H1 (cell line): Measurements from ENCODE around the gene CFAP58. TPM values are rescaled to one million over a fixed set of nuclear protein-coding genes. Genes with fewer than 3 reads are reported as not detected.

Source experiments
- CTCF ChIA-PET: fragments of 300-600 bp; sonication (Branson Sonifier 250); formaldehyde crosslinking; loops from one replicate; lab custom pipeline; 2021; ENCODE audit not compliant: partially characterized antibody; lab: Charles Lee
- POLR2A ChIA-PET: fragments of 300-600 bp; sonication (Branson Sonifier 250); formaldehyde crosslinking; loops from one replicate; lab custom pipeline; 2021; ENCODE audit warnings: inconsistent platforms; ENCODE audit not compliant: partially characterized antibody; lab: Charles Lee
- DNase-seq, 2 experiments: peaks; one replicate each; pipeline versions ENCODE4 v3.0.0 to v3.0.0-alpha.2; 2010 to 2022; ENCODE audit warnings: low spot score in 2 of 2, low read depth in 1 of 2, mixed read lengths in 1 of 2
- FAIRE-seq: peaks from 2 replicates; lab custom pipeline; 2011; peaks lifted over from hg19 to GRCh38; lab: Jason Lieb, UNC
- H2AFZ ChIP-seq: 2 replicates; pipeline ENCODE4 v1.8.1; 2012; ENCODE audit warnings: low read length, inconsistent platforms
- H2AK5ac ChIP-seq: 2 replicates; pipeline ENCODE4 v1.6.1; 2013; ENCODE audit warnings: low read depth, low read length
- H2BK120ac ChIP-seq: replicated peaks from 2 replicates; pipeline ENCODE3; 2013; ENCODE audit warnings: low read depth, low read length, inconsistent platforms
- H2BK12ac ChIP-seq: 2 replicates; pipeline ENCODE4 v1.6.1; 2013; ENCODE audit warnings: low read depth, low read length
- H2BK15ac ChIP-seq: 2 replicates; pipeline ENCODE4 v1.6.1; 2013; ENCODE audit warnings: low read length
- H2BK20ac ChIP-seq: 2 replicates; pipeline ENCODE4 v1.6.1; 2013; ENCODE audit warnings: low read length
- H2BK5ac ChIP-seq: 2 replicates; pipeline ENCODE4 v1.6.1; 2013; ENCODE audit warnings: low read depth, low read length
- H3K14ac ChIP-seq: 2 replicates; pipeline ENCODE4 v1.6.1; 2013; ENCODE audit warnings: inconsistent platforms; ENCODE audit not compliant: insufficient read length
- H3K18ac ChIP-seq: 2 replicates; pipeline ENCODE4 v1.6.1; 2013; ENCODE audit warnings: low read length; ENCODE audit errors: extremely low read depth
- H3K23ac ChIP-seq: 2 replicates; pipeline ENCODE4 v1.6.1; 2013; ENCODE audit warnings: inconsistent platforms; ENCODE audit not compliant: insufficient read length
- H3K23me2 ChIP-seq: 2 replicates; pipeline ENCODE4 v1.6.1; 2013; ENCODE audit warnings: low read depth, low read length
- H3K27ac ChIP-seq: 2 replicates; pipeline ENCODE4 v1.6.1; 2011; ENCODE audit warnings: low read depth, low read length, inconsistent platforms
- H3K27me3 ChIP-seq, 4 experiments: replicated peaks in 1 of 4; 1 replicate in 1 of 4; 2 replicates in 3 of 4; pipeline versions ENCODE4 v1.6.1 to v1.8.1; 2011 to 2013; ENCODE audit warnings: low read length in 3 of 4, mild to moderate bottlenecking in 3 of 4, inconsistent platforms in 2 of 4, mixed read lengths in 2 of 4, moderate library complexity in 1 of 4; ENCODE audit not compliant: control insufficient read depth in 3 of 4, insufficient read depth in 3 of 4; ENCODE audit errors: extremely low read depth in 1 of 4
- H3K36me3 ChIP-seq, 4 experiments: 2 replicates each; pipeline versions ENCODE4 v1.6.1 to v1.8.1; 2011 to 2013; ENCODE audit warnings: mild to moderate bottlenecking in 4 of 4, low read length in 3 of 4, moderate library complexity in 2 of 4, control low read depth in 1 of 4, inconsistent platforms in 1 of 4; ENCODE audit not compliant: insufficient read depth in 4 of 4, control insufficient read depth in 2 of 4
- H3K4ac ChIP-seq: replicated peaks from 2 replicates; pipeline ENCODE3; 2013; ENCODE audit warnings: low read length, low read depth, mixed read lengths, inconsistent platforms; ENCODE audit not compliant: insufficient read length
- H3K4me1 ChIP-seq, 4 experiments: replicated peaks in 1 of 4; 1 replicate in 1 of 4; 2 replicates in 3 of 4; pipeline versions ENCODE4 v1.6.1 to v1.8.1; 2011 to 2013; ENCODE audit warnings: low read length in 3 of 4, inconsistent platforms in 2 of 4, mixed read lengths in 1 of 4; ENCODE audit not compliant: insufficient read depth in 4 of 4, control insufficient read depth in 3 of 4
- H3K4me2 ChIP-seq, 2 experiments: 2 replicates each; pipeline versions ENCODE4 v1.6.1 to v1.8.1; 2011 to 2013; ENCODE audit warnings: low read depth in 2 of 2, low read length in 2 of 2, control low read depth in 1 of 2, inconsistent platforms in 1 of 2, mild to moderate bottlenecking in 1 of 2; ENCODE audit not compliant: insufficient read depth in 1 of 2
- H3K4me3 ChIP-seq, 4 experiments: fragments of 200-600, 300-600 bp in 1 of 4; sonication (generic), shearing (Covaris generic), sonication (Bioruptor Twin) in 1 of 4; 2 replicates each; pipeline versions ENCODE4 v1.5.1 to v1.8.1; 2011 to 2016; ENCODE audit warnings: low read length in 4 of 4, low read depth in 3 of 4, control low read depth in 2 of 4, inconsistent platforms in 2 of 4, mild to moderate bottlenecking in 2 of 4, mixed read lengths in 1 of 4, moderate library complexity in 1 of 4; ENCODE audit not compliant: insufficient read depth in 2 of 4; ENCODE audit errors: extremely low read depth in 1 of 4
- H3K56ac ChIP-seq: replicated peaks from 2 replicates; pipeline ENCODE3; 2013; ENCODE audit warnings: low read depth, mild to moderate bottlenecking, mixed read lengths, low read length, inconsistent platforms; ENCODE audit not compliant: insufficient read length
- H3K79me1 ChIP-seq: 2 replicates; pipeline ENCODE4 v1.6.1; 2013; ENCODE audit warnings: low read depth, low read length, control low read depth
- H3K79me2 ChIP-seq, 2 experiments: 2 replicates each; pipeline versions ENCODE4 v1.6.1 to v1.8.1; 2012 to 2013; ENCODE audit warnings: low read length in 2 of 2, mild to moderate bottlenecking in 2 of 2, inconsistent platforms in 1 of 2; ENCODE audit not compliant: insufficient read depth in 2 of 2, control insufficient read depth in 1 of 2
- H3K9ac ChIP-seq, 4 experiments: replicated peaks in 1 of 4; 1 replicate in 1 of 4; 2 replicates in 3 of 4; pipeline versions ENCODE4 v1.6.1 to v1.8.1; 2011 to 2013; ENCODE audit warnings: low read depth in 3 of 4, low read length in 3 of 4, control low read depth in 2 of 4, mild to moderate bottlenecking in 2 of 4, moderate library complexity in 2 of 4, inconsistent platforms in 1 of 4; ENCODE audit errors: extremely low read depth in 1 of 4
- H3K9me3 ChIP-seq, 2 experiments: 2 replicates each; pipeline versions ENCODE4 v1.6.1 to v1.8.1; 2012 to 2013; ENCODE audit warnings: mild to moderate bottlenecking in 2 of 2, moderate library complexity in 2 of 2, control low read depth in 1 of 2, inconsistent platforms in 1 of 2, low read depth in 1 of 2, low read length in 1 of 2, mixed read lengths in 1 of 2; ENCODE audit not compliant: insufficient read depth in 2 of 2
- H4K20me1 ChIP-seq, 2 experiments: replicated peaks in 1 of 2; 2 replicates each; pipeline versions ENCODE3 to v1.8.1; 2011 to 2013; ENCODE audit warnings: inconsistent platforms in 2 of 2, low read length in 2 of 2, mild to moderate bottlenecking in 1 of 2; ENCODE audit not compliant: insufficient read depth in 2 of 2, control insufficient read depth in 1 of 2
- H4K5ac ChIP-seq: 2 replicates; pipeline ENCODE4 v1.6.1; 2013; ENCODE audit warnings: low read length, low read depth, mixed read lengths, inconsistent platforms; ENCODE audit not compliant: insufficient read length
- H4K8ac ChIP-seq: 2 replicates; pipeline ENCODE4 v1.8.0; 2013; ENCODE audit warnings: mild to moderate bottlenecking, moderate library complexity, low read length, inconsistent platforms; ENCODE audit not compliant: insufficient read depth; ENCODE audit errors: extremely low read depth
- H4K91ac ChIP-seq: replicated peaks from 2 replicates; pipeline ENCODE3; 2013; ENCODE audit warnings: low read length, mixed read lengths, inconsistent platforms; ENCODE audit not compliant: insufficient read length
- EZH2 ChIP-seq: fragments of 200-600 bp; sonication (generic); IDR thresholded peaks from 2 replicates; pipeline ENCODE4 v1.7.1; 2012; ENCODE audit warnings: low read depth, mild to moderate bottlenecking, moderate library complexity, low read length, inconsistent platforms; ENCODE audit not compliant: severe bottlenecking
- WGBS, 2 experiments: shearing (Covaris generic) in 1 of 2; methylation state at CpG; one replicate each; pipeline versions ENCODE4 v1.1.6 to v1.1.7; 2013 to 2015; ENCODE audit warnings: low lambda C conversion rate in 2 of 2, mixed read lengths in 2 of 2, inconsistent platforms in 1 of 2, low coverage in 1 of 2, missing lambda C conversion rate in 1 of 2; ENCODE audit not compliant: insufficient replicate concordance in 2 of 2, insufficient coverage in 1 of 2, insufficient read length in 1 of 2; ENCODE audit errors: extremely low coverage in 1 of 2, missing lambda C conversion rate in 1 of 2; 5-methylcytosine and 5-hydroxymethylcytosine counted together
- polyA plus RNA-seq, 7 experiments: library from polyadenylated mRNA; depleted of rRNA in 3 of 7; stranded (reverse) in 5 of 7; unstranded in 2 of 7; fragments of >200 nt in 5 of 7; fragments of 200-250 nt in 2 of 7; gene quantifications; 1 replicate in 5 of 7; 2 replicates in 1 of 7; 4 replicates in 1 of 7; pipeline versions ENCODE4 v1.2.1 to v1.2.3, GENCODE V29; 2011 to 2013; ENCODE audit warnings: missing spikeins in 2 of 7, mixed read lengths in 2 of 7
- total RNA-seq: library from RNA; stranded (reverse); fragmentation: NEBNext Ultra II Directional; extraction: Animal tissue kit (Norgen Biotek cat#: 25700); gene quantifications from 2 replicates; pipeline ENCODE4 v1.2.1, GENCODE V29; 2021

CFAP58 gene
- total and polyA plus RNA-seq, 2 of the 8 experiments (the other 6 are each of a cell fraction or from before 2014, with no cell fraction given): 0.32 to 0.71 TPM

DNA sequence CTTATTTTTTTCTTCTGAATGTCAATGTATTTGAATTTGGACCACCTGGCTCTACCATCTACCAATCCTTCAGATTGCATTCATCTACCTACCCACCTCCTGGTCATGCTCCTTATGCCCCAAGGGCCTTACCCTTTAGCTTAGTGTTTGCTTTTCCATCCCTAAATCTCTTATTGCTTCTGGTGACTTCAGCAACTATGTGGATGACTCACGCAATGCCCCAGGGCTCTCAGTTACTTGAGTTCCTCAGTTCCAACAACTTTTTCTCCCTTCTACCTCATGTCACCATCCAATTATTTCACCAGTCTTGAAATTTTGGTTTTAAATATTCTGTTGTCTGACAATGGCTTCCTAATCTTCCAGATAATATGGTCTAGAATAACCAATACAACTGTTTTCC lies 118.9 kb downstream of the CFAP58 start:
- Histone ChIP-seq H3K27ac (no peak overlapping the region), H2BK5ac (no peak overlapping the region), H4K5ac (no peak overlapping the region), H3K9me3 (no peaks in the 10 kb centered on the region), H3K4me3 (no peak overlapping the region), H2AK5ac (no peak overlapping the region), H2BK120ac (no peak overlapping the region), H3K27me3 (no peaks in the 10 kb centered on the region), H3K4me1 (no peaks in the 10 kb centered on the region), H2AFZ (no peak overlapping the region), H3K23ac (no peak overlapping the region), H3K9ac (no peak overlapping the region), H3K4ac (no peak overlapping the region), H3K14ac (no peak overlapping the region), H3K23me2 (no peaks in the 10 kb centered on the region), H2BK20ac (no peak overlapping the region), H3K56ac (no peak overlapping the region), H3K36me3 (no peaks in the 10 kb centered on the region), H4K8ac (no peak overlapping the region), H4K91ac (no peak overlapping the region), H4K20me1 (no peaks in the 10 kb centered on the region), H3K79me1 (no peaks in the 10 kb centered on the region), H2BK15ac (no peak overlapping the region; the same call in 1 of the 2 replicates), H3K79me2 (no peaks in the 10 kb centered on the region), H2BK12ac (no peak overlapping the region), H3K4me2 (no peak overlapping the region), H3K18ac (no peak overlapping the region)
- no peak for DNase-seq
- no peak for FAIRE-seq
- ChIA-PET POLR2A (no interaction called here), CTCF (interaction anchor here (1.1 to 4.3 kb wide), 2 partner anchors 11 to 13 kb away, joined by 4 to 21 read pairs; no protein-coding TSS in a partner anchor)
- 92% methylated on average over 1 of the region's 1 CpG; no CpG with 5 or more reads in 1 of the 2 experiments for WGBS, 2 experiments
- no peak for TF ChIP-seq EZH2
